Esophagus muscularis mucosa (tissue), 4 donors: ENCODE results near the gene AQP5.

ENCODE experiments used
- EP300 ChIP-seq: sonication (generic); formaldehyde crosslinking; IDR thresholded peaks from one replicate; pipeline ENCODE4 v1.6.1; 2017; ENCODE audit warnings: antibody characterized with exemption
- POLR2A ChIP-seq: fragments of 450-650 bp; IDR thresholded peaks from one replicate; pipeline ENCODE4 v1.6.1; 2017; ENCODE audit warnings: antibody characterized with exemption, moderate library complexity, mild to moderate bottlenecking, low read depth
- POLR2AphosphoS5 ChIP-seq, 2 donors: sonication (generic); formaldehyde crosslinking; IDR thresholded peaks; one replicate each; pipeline ENCODE4 v1.6.1; 2017; ENCODE audit warnings: antibody characterized with exemption in 2 of 2
- TF ChIP-seq, protein P1 (sequence below), 3 experiments: fragments of 200-600 bp in 2 of 3; fragments of 450-650 bp in 1 of 3; sonication (generic) in 2 of 3; IDR thresholded peaks; one replicate each; pipeline ENCODE4 v1.5.1; 2017 to 2019; ENCODE audit warnings: antibody characterized with exemption in 3 of 3, mild to moderate bottlenecking in 2 of 3, moderate library complexity in 1 of 3

GRCh38 chr12:49971141-49971540, 9.5 kb downstream of the AQP5 start:
- TF ChIP-seq, protein P1, sequence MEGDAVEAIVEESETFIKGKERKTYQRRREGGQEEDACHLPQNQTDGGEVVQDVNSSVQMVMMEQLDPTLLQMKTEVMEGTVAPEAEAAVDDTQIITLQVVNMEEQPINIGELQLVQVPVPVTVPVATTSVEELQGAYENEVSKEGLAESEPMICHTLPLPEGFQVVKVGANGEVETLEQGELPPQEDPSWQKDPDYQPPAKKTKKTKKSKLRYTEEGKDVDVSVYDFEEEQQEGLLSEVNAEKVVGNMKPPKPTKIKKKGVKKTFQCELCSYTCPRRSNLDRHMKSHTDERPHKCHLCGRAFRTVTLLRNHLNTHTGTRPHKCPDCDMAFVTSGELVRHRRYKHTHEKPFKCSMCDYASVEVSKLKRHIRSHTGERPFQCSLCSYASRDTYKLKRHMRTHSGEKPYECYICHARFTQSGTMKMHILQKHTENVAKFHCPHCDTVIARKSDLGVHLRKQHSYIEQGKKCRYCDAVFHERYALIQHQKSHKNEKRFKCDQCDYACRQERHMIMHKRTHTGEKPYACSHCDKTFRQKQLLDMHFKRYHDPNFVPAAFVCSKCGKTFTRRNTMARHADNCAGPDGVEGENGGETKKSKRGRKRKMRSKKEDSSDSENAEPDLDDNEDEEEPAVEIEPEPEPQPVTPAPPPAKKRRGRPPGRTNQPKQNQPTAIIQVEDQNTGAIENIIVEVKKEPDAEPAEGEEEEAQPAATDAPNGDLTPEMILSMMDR (IDR thresholded peaks at IDR 0.05), result no peak
- TF ChIP-seq POLR2A (no peak), POLR2AphosphoS5 (IDR thresholded peaks at IDR 0.05) (no peak), EP300 (no peak)
